HG02759 (cell line): Measurements from ENCODE around the gene SBDS.
A peak's percentile ranks its signal among the peaks of the same experiment; 100 is the strongest.
"Not testable (repeated sequence)": the region's sequence is repeated elsewhere in the genome, so short reads cannot be mapped to it uniquely, and the experiment has no call there.

Experiments used
- ATAC-seq: cut with Tn5 transposase; IDR thresholded peaks from one replicate; pipeline ENCODE4 v1.9.1; 2021; ENCODE audit warnings: mild to moderate bottlenecking, moderate library complexity; ENCODE audit not compliant: unreplicated experiment

The SBDS gene

GRCh38 chr7:66995050-66995776 lies at the start of gene SBDS:
Gene SBDS, minus strand, starts transcription at chr7:66995586. Its CDS starts 169 bp downstream, at chr7:66995417.
- peak; percentile 71 for ATAC-seq

- ATAC-seq: not testable (repeated sequence)
Measured at GRCh38 chr7:67043559-67043930, 48.2 kb upstream of the SBDS start.

- ATAC-seq: not testable (repeated sequence)
Measured at GRCh38 chr7:67042781-67043558, 47.6 kb upstream of the SBDS start.

GRCh38 chr7:67040832-67041231 lies 45.4 kb upstream of the SBDS start:
- ATAC-seq: not testable (repeated sequence)

GRCh38 chr7:67036432-67037395 lies 41.3 kb upstream of the SBDS start:
- ATAC-seq: not testable (repeated sequence)

GRCh38 chr7:67033251-67033650 lies 37.9 kb upstream of the SBDS start:
- no peak for ATAC-seq

- not testable (repeated sequence) for ATAC-seq
Measured at GRCh38 chr7:67031685-67032084, 36.3 kb upstream of the SBDS start.

GRCh38 chr7:67025459-67025858 lies 30.1 kb upstream of the SBDS start:
- ATAC-seq: not testable (repeated sequence)

GRCh38 chr7:67022511-67022910 lies 27.1 kb upstream of the SBDS start:
- no peak for ATAC-seq

GRCh38 chr7:67021260-67021659 lies 25.9 kb upstream of the SBDS start:
- no peak for ATAC-seq

GRCh38 chr7:67019562-67020390 lies 24.4 kb upstream of the SBDS start:
- ATAC-seq: no peak

GRCh38 chr7:67018940-67019339 lies 23.6 kb upstream of the SBDS start:
- ATAC-seq: no peak

- not testable (repeated sequence) for ATAC-seq
Measured at GRCh38 chr7:67017971-67018370, 22.6 kb upstream of the SBDS start.

- ATAC-seq: not testable (repeated sequence)
Measured at GRCh38 chr7:67014076-67014622, 18.8 kb upstream of the SBDS start.

GRCh38 chr7:67009677-67010076 lies 14.3 kb upstream of the SBDS start:
- ATAC-seq: not testable (repeated sequence)

- ATAC-seq: no peak
Measured at GRCh38 chr7:67008260-67008659, 12.9 kb upstream of the SBDS start.

- ATAC-seq: no peak
Measured at GRCh38 chr7:67006965-67007364, 11.6 kb upstream of the SBDS start.

- not testable (repeated sequence) for ATAC-seq
Measured at GRCh38 chr7:67004145-67004544, 8.8 kb upstream of the SBDS start.

GRCh38 chr7:67000601-67001258 lies 5.3 kb upstream of the SBDS start:
- not testable (repeated sequence) for ATAC-seq
